ENCODE measurements around the gene DCAF12L2.

The DCAF12L2 gene

DNA sequence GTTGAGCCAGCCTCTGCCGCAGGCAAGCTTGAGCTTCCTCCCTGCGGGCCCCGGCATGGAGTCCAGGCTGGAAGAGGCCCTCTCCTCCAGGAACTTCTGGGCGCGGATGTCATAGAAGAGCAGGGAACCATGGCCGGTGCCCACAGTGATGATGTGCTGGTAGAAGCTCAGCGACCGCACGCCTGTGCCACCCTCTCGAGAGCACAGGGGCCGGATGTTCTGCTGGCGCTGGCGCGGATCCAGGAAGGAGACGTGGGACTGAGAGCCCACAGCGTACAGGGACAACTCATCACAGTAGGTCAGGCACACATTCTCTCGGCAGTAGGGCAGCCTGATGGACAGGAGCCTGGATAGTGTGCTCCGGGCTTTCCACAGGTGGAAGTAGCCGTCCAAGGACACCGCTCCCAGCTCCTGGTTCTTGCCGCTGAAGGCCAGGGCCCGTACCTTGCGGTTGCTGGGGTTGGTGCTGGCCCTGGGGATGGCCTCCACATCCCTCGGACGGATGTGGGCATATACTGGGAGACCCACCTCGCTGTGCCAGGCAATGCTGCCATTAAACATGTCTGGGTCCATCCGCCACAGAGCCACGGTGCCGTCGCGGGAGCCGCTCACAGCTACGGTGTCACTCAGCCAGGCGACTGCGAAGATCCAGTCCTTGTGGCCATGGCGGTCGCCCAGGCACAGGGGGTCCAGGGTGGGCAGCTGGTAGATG is 1.2 kb downstream of the DCAF12L2 start:
- Mint-ChIP-seq H3K27me3 (ENCODE audit: low read depth) (peaks cover 9% of the 10 kb centered on the region), H3K27ac (peak overlapping the region in 1 of 3 experiments; percentile 12), H3K9me3 (peaks cover 6% of the 10 kb centered on the region), H3K4me3 (peak overlapping the region; percentile 74 to 83 (median 78)), H3K36me3 (ENCODE audit: low read depth) (no peaks in the 10 kb centered on the region), H3K4me1 (no peaks in the 10 kb centered on the region)
- no peak for TF ChIP-seq CTCF (IDR thresholded peaks at IDR 0.05; ENCODE audit: unreplicated experiment in 3 of 3)

DNA sequence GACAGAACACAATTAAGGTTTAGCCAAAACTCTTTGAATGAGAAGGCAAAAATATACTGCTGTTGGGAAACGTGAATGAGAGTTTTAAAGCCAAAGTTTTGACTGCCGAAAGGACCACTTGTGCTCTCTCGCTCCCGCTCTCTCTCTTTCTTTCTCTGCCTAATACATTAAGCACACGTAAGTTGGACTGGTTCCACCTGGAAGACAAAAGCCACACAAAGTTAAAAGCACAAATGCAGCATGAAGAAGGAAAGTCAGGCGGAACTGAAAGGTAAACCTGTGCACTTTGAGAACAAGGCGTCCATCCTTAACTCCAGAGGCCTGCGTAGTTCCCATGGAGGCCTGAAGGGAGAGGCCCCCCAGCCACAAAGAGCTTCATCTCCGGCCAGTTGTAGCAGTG is 1.9 kb downstream of the DCAF12L2 start:
- TF ChIP-seq CTCF (IDR thresholded peaks at IDR 0.05; ENCODE audit: unreplicated experiment in 3 of 3): no peak
- Mint-ChIP-seq H3K27ac (peak overlapping the region in 1 of 3 experiments; percentile 12), H3K4me1 (no peaks in the 10 kb centered on the region)

GRCh38 chrX:126141014-126141413 is 25.1 kb downstream of the DCAF12L2 start:
- H3K9me3 Mint-ChIP-seq: peaks cover 20% of the 10 kb centered on the region
- H3K4me1 Mint-ChIP-seq: no peaks in the 10 kb centered on the region
- no peak overlapping the region for H3K27ac Mint-ChIP-seq
- TF ChIP-seq CTCF (IDR thresholded peaks at IDR 0.05; ENCODE audit: unreplicated experiment in 3 of 3): no peak
- H3K36me3 Mint-ChIP-seq (ENCODE audit: low read depth): no peaks in the 10 kb centered on the region
- H3K4me3 Mint-ChIP-seq: no peak overlapping the region
- H3K27me3 Mint-ChIP-seq (ENCODE audit: low read depth): no peaks in the 10 kb centered on the region

More for the DNA sequence above, 1.9 kb downstream of the DCAF12L2 start:
- peaks cover 7% of the 10 kb centered on the region for H3K9me3 Mint-ChIP-seq
- H3K36me3 Mint-ChIP-seq (ENCODE audit: low read depth): no peaks in the 10 kb centered on the region
- peak overlapping the region; percentile 65 to 78 (median 74) for H3K4me3 Mint-ChIP-seq
- H3K27me3 Mint-ChIP-seq (ENCODE audit: low read depth): peaks cover 9% of the 10 kb centered on the region

DNA sequence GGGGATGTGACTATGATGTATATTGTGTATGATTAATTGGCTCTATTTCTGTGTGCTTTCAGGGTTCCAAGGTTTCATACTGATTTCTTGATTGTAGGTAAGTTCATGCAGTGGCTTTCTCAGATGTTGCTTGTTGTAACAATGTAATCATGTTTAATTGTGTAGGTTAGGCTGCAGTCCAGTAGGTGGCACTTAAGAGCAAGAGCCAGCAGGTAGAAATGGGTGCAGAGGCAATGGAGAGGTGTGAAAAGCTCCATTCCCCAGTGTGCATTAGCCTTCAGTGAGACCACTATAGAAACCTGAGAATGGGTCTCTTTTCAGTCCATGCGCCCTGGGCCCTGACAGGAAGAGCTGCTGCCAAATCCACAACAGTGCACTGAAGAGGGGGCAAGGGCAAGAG is 28.2 kb downstream of the DCAF12L2 start:
- Mint-ChIP-seq H3K9me3 (peaks cover 28% of the 10 kb centered on the region), H3K4me1 (no peaks in the 10 kb centered on the region), H3K27ac (no peak overlapping the region), H3K27me3 (ENCODE audit: low read depth) (no peaks in the 10 kb centered on the region), H3K36me3 (ENCODE audit: low read depth) (no peaks in the 10 kb centered on the region), H3K4me3 (no peak overlapping the region)
- TF ChIP-seq CTCF (IDR thresholded peaks at IDR 0.05; ENCODE audit: unreplicated experiment in 3 of 3): peak in 1 of 3 experiments; percentile 11

DNA sequence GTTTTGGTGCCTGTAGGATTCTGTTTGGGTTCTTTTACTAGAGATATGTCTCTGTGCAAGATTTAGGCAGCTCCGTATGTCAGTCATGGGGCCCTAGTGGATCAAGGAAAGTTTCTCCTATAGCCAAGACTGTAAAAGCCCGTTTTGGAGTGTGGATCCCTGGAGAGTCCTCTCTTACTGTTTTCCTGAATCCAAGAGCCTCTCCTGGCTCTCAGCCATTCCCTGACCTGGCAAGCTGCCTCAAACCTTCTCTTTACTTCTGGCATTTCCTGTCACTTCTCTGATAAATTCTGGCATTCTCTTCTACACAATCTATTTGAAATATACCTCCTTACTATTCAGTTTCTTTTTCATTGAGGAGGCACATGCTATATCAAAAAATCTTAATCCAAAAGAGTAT is 41.4 kb downstream of the DCAF12L2 start:
- TF ChIP-seq CTCF (IDR thresholded peaks at IDR 0.05; ENCODE audit: unreplicated experiment in 3 of 3): no peak
- Mint-ChIP-seq H3K4me3 (no peak overlapping the region), H3K36me3 (ENCODE audit: low read depth) (no peaks in the 10 kb centered on the region), H3K27ac (peak overlapping the region; percentile 13 to 76 (median 48)), H3K9me3 (peaks cover 3% of the 10 kb centered on the region), H3K4me1 (no peaks in the 10 kb centered on the region), H3K27me3 (ENCODE audit: low read depth) (no peaks in the 10 kb centered on the region)
